Endothelial cell of umbilical vein (primary cell): ENCODE results near the gene NUDT16L1. TPM values are rescaled to one million over a fixed set of nuclear protein-coding genes. Genes with fewer than 3 reads are reported as not detected.

ENCODE experiments used
- BruUV-seq: library from RNA; stranded (reverse); fragments of 400-500 nt; replicated peaks from 2 replicates; lab custom pipeline; 2021; lab: Mats Ljungman, UMichigan
- CTCF ChIA-PET: fragments of 300-600, 350-600 bp; sonication (Branson Sonifier 250); formaldehyde crosslinking; loops from one replicate; lab custom pipeline; 2021; ENCODE audit warnings: antibody characterized with exemption, inconsistent platforms; lab: Charles Lee
- POLR2A ChIA-PET: fragments of 300-600, 350-600 bp; sonication (Branson Sonifier 250); formaldehyde crosslinking; loops from one replicate; lab custom pipeline; 2021; ENCODE audit warnings: antibody characterized with exemption, inconsistent platforms; lab: Charles Lee
- DNase-seq: peaks from one replicate; pipeline ENCODE4 v3.0.0-alpha.2; 2011; ENCODE audit warnings: low read depth, low spot score
- FAIRE-seq: peaks from 2 replicates; lab custom pipeline; 2011; peaks lifted over from hg19 to GRCh38; lab: Jason Lieb, UNC
- H2AFZ ChIP-seq: 2 replicates; pipeline ENCODE4 v1.6.0; 2012; ENCODE audit warnings: low read depth, low read length, control low read depth, inconsistent platforms
- H3K27ac ChIP-seq: 2 replicates; pipeline ENCODE4 v1.5.1; 2011; ENCODE audit warnings: low read depth, mild to moderate bottlenecking, control low read depth, low read length, moderate library complexity; ENCODE audit not compliant: insufficient read depth
- H3K27me3 ChIP-seq, 2 experiments: 2 replicates each; pipeline versions ENCODE4 v1.6.0 to v1.6.1; 2011; ENCODE audit warnings: low read length in 2 of 2, mixed read lengths in 1 of 2; ENCODE audit not compliant: control insufficient read depth in 2 of 2, insufficient read depth in 2 of 2
- H3K36me3 ChIP-seq, 2 experiments: 2 replicates in 1 of 2; 3 replicates in 1 of 2; pipeline ENCODE4 v1.5.1; 2011; ENCODE audit warnings: low read length in 2 of 2, mild to moderate bottlenecking in 1 of 2, moderate library complexity in 1 of 2; ENCODE audit not compliant: control insufficient read depth in 2 of 2, insufficient read depth in 2 of 2; ENCODE audit errors: extremely low read depth in 1 of 2
- H3K4me1 ChIP-seq: 3 replicates; pipeline ENCODE4 v1.5.1; 2011; ENCODE audit warnings: mild to moderate bottlenecking, low read length; ENCODE audit not compliant: control insufficient read depth, insufficient read depth; ENCODE audit errors: extremely low read depth
- H3K4me2 ChIP-seq: 2 replicates; pipeline ENCODE4 v1.6.1; 2011; ENCODE audit warnings: low read length, control low read depth, mixed read lengths; ENCODE audit not compliant: insufficient read depth
- H3K4me3 ChIP-seq, 3 experiments: fragments of 200-600 bp in 1 of 3; sonication (generic), shearing (Covaris generic) in 1 of 3; replicated peaks in 1 of 3; 2 replicates each; pipeline ENCODE4 v1.5.1; 2011 to 2016; ENCODE audit warnings: control low read depth in 3 of 3, low read length in 3 of 3, mild to moderate bottlenecking in 2 of 3, inconsistent platforms in 1 of 3, low read depth in 1 of 3, moderate library complexity in 1 of 3; ENCODE audit not compliant: insufficient read depth in 1 of 3
- H3K79me2 ChIP-seq: 2 replicates; pipeline ENCODE4 v1.6.0; 2012; ENCODE audit warnings: low read length, inconsistent platforms; ENCODE audit not compliant: control insufficient read depth, insufficient read depth
- H3K9ac ChIP-seq: replicated peaks from 2 replicates; pipeline ENCODE3; 2011; ENCODE audit warnings: low read length, control low read depth; ENCODE audit not compliant: insufficient read depth; ENCODE audit errors: extremely low read depth
- H3K9me1 ChIP-seq: replicated peaks from 3 replicates; pipeline ENCODE4 v1.6.0; 2011; ENCODE audit warnings: mild to moderate bottlenecking, low read length; ENCODE audit not compliant: control insufficient read depth, insufficient read depth; ENCODE audit errors: extremely low read depth
- H3K9me3 ChIP-seq: replicated peaks from 2 replicates; pipeline ENCODE4 v1.5.1; 2012; ENCODE audit warnings: low read length, inconsistent platforms; ENCODE audit not compliant: control insufficient read depth, insufficient read depth
- H4K20me1 ChIP-seq: replicated peaks from 2 replicates; pipeline ENCODE3; 2011; ENCODE audit warnings: mild to moderate bottlenecking, low read length; ENCODE audit not compliant: control insufficient read depth, insufficient read depth; ENCODE audit errors: extremely low read depth
- EZH2 ChIP-seq: IDR thresholded peaks from 2 replicates; pipeline ENCODE4 v1.6.1; 2012; ENCODE audit warnings: borderline replicate concordance, low read depth, mild to moderate bottlenecking, moderate library complexity, low read length, inconsistent platforms; ENCODE audit not compliant: severe bottlenecking
- FOS ChIP-seq: IDR thresholded peaks from 2 replicates; pipeline ENCODE4 v1.6.1; 2011; ENCODE audit warnings: mild to moderate bottlenecking, low read length, moderate library complexity, borderline replicate concordance; ENCODE audit not compliant: insufficient read depth
- GATA2 ChIP-seq: IDR thresholded peaks from 2 replicates; pipeline ENCODE4 v1.7.0; 2011; ENCODE audit warnings: low read depth, mild to moderate bottlenecking, moderate library complexity, mixed read lengths, low read length; ENCODE audit not compliant: insufficient read length, insufficient read depth
- JUN ChIP-seq: IDR thresholded peaks from 2 replicates; pipeline ENCODE4 v1.6.1; 2011; ENCODE audit warnings: borderline replicate concordance, low read depth; ENCODE audit not compliant: insufficient read length, insufficient read depth
- MAX ChIP-seq: IDR thresholded peaks from 2 replicates; pipeline ENCODE4 v1.6.1; 2011; ENCODE audit not compliant: insufficient read depth, insufficient read length
- MYC ChIP-seq: IDR thresholded peaks from one replicate; pipeline ENCODE4 v1.6.1; 2011; ENCODE audit warnings: mild to moderate bottlenecking, low read depth, low read length
- POLR2A ChIP-seq: IDR thresholded peaks from 2 replicates; pipeline ENCODE4 v1.6.1; 2012; ENCODE audit warnings: low read depth, mild to moderate bottlenecking, control low read depth, low read length
- POLR2AphosphoS5 ChIP-seq: IDR thresholded peaks from 2 replicates; pipeline ENCODE4 v1.6.1; 2012; ENCODE audit warnings: low read depth, mild to moderate bottlenecking, control low read depth, low read length, moderate library complexity; ENCODE audit not compliant: insufficient read depth
- dilution Hi-C: fragments of 300-500 bp; cut with MboI; formaldehyde crosslinking; loops from one replicate; pipeline ENCODE4 v1.15.0; 2019; ENCODE audit warnings: low sequenced_read_pairs; ENCODE audit not compliant: extremely low pct_ligation_motif_present
- intact Hi-C: fragments of 100-400 bp; cut with micrococcal nuclease; formaldehyde crosslinking; loops from one replicate; pipeline ENCODE4 v1.10.0; 2022
- polyA plus RNA-seq, 4 experiments: library from polyadenylated mRNA; depleted of rRNA in 3 of 4; stranded (reverse) in 3 of 4; unstranded in 1 of 4; fragments of >200 nt; gene quantifications; 2 replicates each; pipeline versions ENCODE4 v1.2.1 to v1.2.3, GENCODE V29; 2011 to 2012; ENCODE audit warnings: missing spikeins in 1 of 4
- total RNA-seq: library from RNA; stranded (reverse); gene quantifications from 2 replicates; pipeline ENCODE4 v1.2.3, GENCODE V29; 2021
- TF ChIP-seq, protein P1 (sequence below), 2 donors: IDR thresholded peaks; 1 replicate in 1 of 2; 2 replicates in 1 of 2; pipeline ENCODE4 v1.5.1; 2011; ENCODE audit warnings: low read length in 2 of 2, mild to moderate bottlenecking in 2 of 2, moderate library complexity in 2 of 2, control low read depth in 1 of 2, inconsistent platforms in 1 of 2, low read depth in 1 of 2; ENCODE audit not compliant: insufficient read depth in 1 of 2; ENCODE audit errors: extremely low read depth in 1 of 2

Gene NUDT16L1
- total and polyA plus RNA-seq, 2 donors (not counting 3 experiments of a cell fraction or from before 2014, with no cell fraction given), result 24.7 to 53.1 TPM

DNA sequence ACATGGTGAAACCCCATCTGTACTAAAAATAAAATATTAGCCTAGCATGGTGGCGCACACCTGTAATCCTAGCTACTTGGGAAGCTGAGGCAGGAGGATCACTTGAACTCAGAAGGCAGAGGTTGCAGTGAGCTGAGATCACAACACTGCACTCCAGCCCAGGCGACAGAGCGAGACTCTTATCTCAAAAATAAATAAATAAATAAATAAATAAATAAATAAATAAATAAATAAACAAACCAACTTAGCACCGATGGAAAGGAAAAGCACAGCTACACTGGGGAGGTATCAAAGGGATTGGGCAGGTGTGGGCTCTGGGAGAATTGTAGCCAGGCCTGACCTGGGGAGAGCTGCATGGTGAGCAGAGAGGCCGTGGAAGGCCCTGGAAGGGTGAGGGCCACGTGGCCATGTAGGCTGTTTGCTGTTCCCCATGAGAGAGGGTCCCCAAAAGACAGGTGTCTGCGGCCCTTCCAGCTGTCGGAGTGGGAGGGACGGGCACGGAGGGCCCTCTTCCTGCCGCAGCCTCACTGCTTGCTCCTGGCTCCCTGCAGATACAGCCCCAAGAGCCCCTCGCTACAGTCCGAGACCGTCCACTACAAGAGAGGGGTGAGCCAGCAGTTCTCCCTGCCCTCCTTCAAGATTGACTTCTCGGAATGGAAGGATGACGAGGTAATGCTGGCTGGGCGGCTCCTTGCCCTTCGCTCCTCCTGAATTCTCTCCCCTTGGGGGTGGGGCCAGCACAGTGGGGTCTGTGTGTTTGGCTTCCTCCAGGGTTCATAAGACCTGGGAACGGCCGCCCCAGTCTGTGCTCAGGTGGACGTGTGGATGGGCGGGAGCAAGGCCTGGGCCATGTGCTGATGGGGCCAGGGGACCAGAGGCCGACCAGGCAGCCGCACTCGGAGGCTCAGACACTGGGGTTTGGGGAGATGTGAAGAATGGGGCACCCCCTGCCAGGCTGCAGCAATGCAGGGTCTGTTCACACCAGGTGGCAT, 36.4 kb upstream of the NUDT16L1 start:
- no peak overlapping the region for H3K4me2 ChIP-seq
- H3K79me2 ChIP-seq, result no peaks in the 10 kb centered on the region
- intact Hi-C loops (no loop called here), dilution Hi-C loops (no loop called here)
- FAIRE-seq, result no peak
- no TSS peak for BruUV-seq
- no peaks in the 10 kb centered on the region for H3K27me3 ChIP-seq
- no peak overlapping the region for H2AFZ ChIP-seq
- ChIA-PET CTCF (no interaction called here), POLR2A (no interaction called here)
- DNase-seq, result no peak
- H3K9ac ChIP-seq, result no peak overlapping the region
- H3K4me3 ChIP-seq, result no peak overlapping the region
- H3K9me1 ChIP-seq, result no peaks in the 10 kb centered on the region
- no peaks in the 10 kb centered on the region for H3K9me3 ChIP-seq
- H3K4me1 ChIP-seq, result no peaks in the 10 kb centered on the region
- no peaks in the 10 kb centered on the region for H4K20me1 ChIP-seq
- no peak overlapping the region for H3K27ac ChIP-seq
- no peak for TF ChIP-seq POLR2AphosphoS5
- no peak for TF ChIP-seq POLR2A
- TF ChIP-seq MYC, result no peak
- TF ChIP-seq FOS, result no peak
- no peak for TF ChIP-seq GATA2
- TF ChIP-seq, protein P1, sequence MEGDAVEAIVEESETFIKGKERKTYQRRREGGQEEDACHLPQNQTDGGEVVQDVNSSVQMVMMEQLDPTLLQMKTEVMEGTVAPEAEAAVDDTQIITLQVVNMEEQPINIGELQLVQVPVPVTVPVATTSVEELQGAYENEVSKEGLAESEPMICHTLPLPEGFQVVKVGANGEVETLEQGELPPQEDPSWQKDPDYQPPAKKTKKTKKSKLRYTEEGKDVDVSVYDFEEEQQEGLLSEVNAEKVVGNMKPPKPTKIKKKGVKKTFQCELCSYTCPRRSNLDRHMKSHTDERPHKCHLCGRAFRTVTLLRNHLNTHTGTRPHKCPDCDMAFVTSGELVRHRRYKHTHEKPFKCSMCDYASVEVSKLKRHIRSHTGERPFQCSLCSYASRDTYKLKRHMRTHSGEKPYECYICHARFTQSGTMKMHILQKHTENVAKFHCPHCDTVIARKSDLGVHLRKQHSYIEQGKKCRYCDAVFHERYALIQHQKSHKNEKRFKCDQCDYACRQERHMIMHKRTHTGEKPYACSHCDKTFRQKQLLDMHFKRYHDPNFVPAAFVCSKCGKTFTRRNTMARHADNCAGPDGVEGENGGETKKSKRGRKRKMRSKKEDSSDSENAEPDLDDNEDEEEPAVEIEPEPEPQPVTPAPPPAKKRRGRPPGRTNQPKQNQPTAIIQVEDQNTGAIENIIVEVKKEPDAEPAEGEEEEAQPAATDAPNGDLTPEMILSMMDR (IDR thresholded peaks at IDR 0.05; ENCODE audit: extremely low read depth in 1 of 2, insufficient read depth in 1 of 2, low read depth in 1 of 2, low read length in 2 of 2), result no peak
- TF ChIP-seq MAX, result no peak
- TF ChIP-seq EZH2, result no peak
- TF ChIP-seq JUN, result no peak
- peaks cover 6 to 35% of the 10 kb centered on the region in 2 experiments for H3K36me3 ChIP-seq
